SK-N-SH (cell line): Measurements from ENCODE around the gene TSPAN15. TPM values are rescaled to one million over a fixed set of nuclear protein-coding genes. Genes with fewer than 3 reads are reported as not detected.

ENCODE experiments used
- CTCF ChIA-PET: fragments of 300-600, 350-600 bp; formaldehyde crosslinking; extraction: SDS; loops from one replicate; lab custom pipeline; 2021; lab: Yijun Ruan, JAX
- POLR2A ChIA-PET: fragments of 350-600 bp; sonication (Branson Sonifier 250); formaldehyde crosslinking; extraction: SDS; loops from one replicate; lab custom pipeline; 2020; ENCODE audit warnings: antibody characterized with exemption, inconsistent platforms; lab: Yijun Ruan, JAX
- DNase-seq: peaks from one replicate; pipeline ENCODE4 v3.0.0; 2012
- H2AFZ ChIP-seq: fragments of 200-600 bp; sonication (generic); 2 replicates; pipeline ENCODE4 v1.8.1; 2016; ENCODE audit warnings: antibody characterized with exemption, mild to moderate bottlenecking, low read depth
- H3F3A ChIP-seq: fragments of 200-600 bp; sonication (generic); replicated peaks from 2 replicates; pipeline ENCODE3; 2016; ENCODE audit warnings: antibody characterized with exemption, mild to moderate bottlenecking; ENCODE audit not compliant: insufficient read depth
- H3K27ac ChIP-seq, 2 experiments: fragments of 200-500 bp in 1 of 2; fragments of 200-600 bp in 1 of 2; sonication (Bioruptor generic) in 1 of 2; sonication (generic), shearing (Covaris generic) in 1 of 2; 2 replicates each; pipeline versions ENCODE4 v1.5.1 to v1.6.1; 2014 to 2016; ENCODE audit warnings: low read depth in 2 of 2, inconsistent platforms in 1 of 2, low read length in 1 of 2, mild to moderate bottlenecking in 1 of 2, mixed read lengths in 1 of 2
- H3K27me3 ChIP-seq: fragments of 200-600 bp; sonication (generic), shearing (Covaris generic); 2 replicates; pipeline ENCODE4 v1.6.1; 2016; ENCODE audit warnings: mixed run types; ENCODE audit not compliant: insufficient read depth
- H3K36me3 ChIP-seq, 2 experiments: fragments of 200-500 bp in 1 of 2; fragments of 200-600 bp in 1 of 2; sonication (Bioruptor generic) in 1 of 2; sonication (generic) in 1 of 2; replicated peaks in 1 of 2; 2 replicates each; pipeline versions ENCODE3 to v1.5.1; 2014 to 2016; ENCODE audit warnings: low read length in 1 of 2, mild to moderate bottlenecking in 1 of 2; ENCODE audit not compliant: insufficient read depth in 2 of 2, control insufficient read depth in 1 of 2
- H3K4me1 ChIP-seq, 2 experiments: fragments of 200-500 bp in 1 of 2; fragments of 200-600 bp in 1 of 2; sonication (Bioruptor generic) in 1 of 2; sonication (generic), shearing (Covaris generic) in 1 of 2; 2 replicates each; pipeline versions ENCODE4 v1.5.1 to v1.6.1; 2014 to 2016; ENCODE audit warnings: low read depth in 1 of 2, low read length in 1 of 2, mixed run types in 1 of 2; ENCODE audit not compliant: insufficient read depth in 2 of 2, control insufficient read depth in 1 of 2
- H3K4me2 ChIP-seq: fragments of 200-600 bp; sonication (generic), shearing (Covaris generic); 2 replicates; pipeline ENCODE4 v1.6.1; 2017; ENCODE audit warnings: mixed run types
- H3K4me3 ChIP-seq, 2 experiments: fragments of 200-500 bp in 1 of 2; fragments of 200-600 bp in 1 of 2; sonication (Bioruptor generic) in 1 of 2; sonication (generic), shearing (Covaris generic) in 1 of 2; 2 replicates each; pipeline versions ENCODE4 v1.5.1 to v1.8.1; 2014 to 2016; ENCODE audit warnings: low read depth in 2 of 2, inconsistent platforms in 1 of 2, low read length in 1 of 2, mild to moderate bottlenecking in 1 of 2, mixed read lengths in 1 of 2, moderate library complexity in 1 of 2
- H3K79me2 ChIP-seq: fragments of 200-600 bp; sonication (generic); 2 replicates; pipeline ENCODE4 v1.8.1; 2017; ENCODE audit warnings: mild to moderate bottlenecking; ENCODE audit not compliant: insufficient read depth
- H3K9ac ChIP-seq: fragments of 200-600 bp; sonication (generic); 2 replicates; pipeline ENCODE4 v1.6.1; 2017; ENCODE audit warnings: mixed run types
- H3K9me2 ChIP-seq: fragments of 200-600 bp; sonication (generic); 2 replicates; pipeline ENCODE4 v1.6.1; 2017; ENCODE audit warnings: mixed run types
- H3K9me3 ChIP-seq: fragments of 200-600 bp; sonication (generic); 2 replicates; pipeline ENCODE4 v1.6.1; 2017; ENCODE audit warnings: mixed run types, mild to moderate bottlenecking, moderate library complexity
- H4K20me1 ChIP-seq: fragments of 200-600 bp; sonication (generic); 2 replicates; pipeline ENCODE4 v1.6.1; 2017; ENCODE audit warnings: mild to moderate bottlenecking, mixed run types; ENCODE audit not compliant: insufficient read depth
- ELF1 ChIP-seq: IDR thresholded peaks from 2 replicates; pipeline ENCODE4 v1.4.0; 2012
- FOSL2 ChIP-seq: IDR thresholded peaks from 2 replicates; pipeline ENCODE4 v1.4.0; 2012; ENCODE audit warnings: low read depth, mild to moderate bottlenecking, moderate library complexity, borderline replicate concordance
- FOXM1 ChIP-seq: IDR thresholded peaks from 2 replicates; pipeline ENCODE4 v1.4.0; 2012; ENCODE audit warnings: low read depth, mild to moderate bottlenecking
- GATA2 ChIP-seq: sonication (generic); formaldehyde crosslinking; IDR thresholded peaks from 2 replicates; pipeline ENCODE4 v1.5.0; 2020; ENCODE audit warnings: mild to moderate bottlenecking, missing genetic modification reagents
- MAX ChIP-seq: IDR thresholded peaks from 2 replicates; pipeline ENCODE4 v1.4.0; 2012; ENCODE audit warnings: low read depth
- MXI1 ChIP-seq: IDR thresholded peaks from 2 replicates; pipeline ENCODE4 v1.6.1; 2012; ENCODE audit warnings: mild to moderate bottlenecking, low read depth, low read length, improper control_type of control experiment
- NFIC ChIP-seq: IDR thresholded peaks from 2 replicates; pipeline ENCODE4 v1.4.0; 2012; ENCODE audit warnings: borderline replicate concordance
- NRF1 ChIP-seq: IDR thresholded peaks from 2 replicates; pipeline ENCODE4 v1.6.1; 2012; ENCODE audit warnings: low read depth, mild to moderate bottlenecking, low read length
- POLR2AphosphoS5 ChIP-seq: IDR thresholded peaks from 2 replicates; pipeline ENCODE4 v1.6.1; 2012; ENCODE audit warnings: low read depth, low read length
- RCOR1 ChIP-seq: fragments of 150-350 bp; IDR thresholded peaks from 2 replicates; pipeline ENCODE4 v1.6.1; 2017; ENCODE audit warnings: antibody characterized with exemption, low read length
- USF1 ChIP-seq: IDR thresholded peaks from 2 replicates; pipeline ENCODE4 v1.4.0; 2012; ENCODE audit warnings: low read depth, borderline replicate concordance
- ZBTB33 ChIP-seq: IDR thresholded peaks from 2 replicates; pipeline ENCODE4 v1.4.0; 2012; ENCODE audit warnings: low read depth, borderline replicate concordance
- WGBS: methylation state at CpG from one replicate; pipeline ENCODE4 v1.1.6; 2017; ENCODE audit warnings: low lambda C conversion rate; 5-methylcytosine and 5-hydroxymethylcytosine counted together
- polyA plus RNA-seq, 3 experiments: library from polyadenylated mRNA; depleted of rRNA; stranded (reverse); fragments of >200 nt; gene quantifications; 2 replicates each; pipeline ENCODE4 v1.2.3, GENCODE V29; 2012
- TF ChIP-seq, protein P1 (sequence below): IDR thresholded peaks from 2 replicates; pipeline ENCODE4 v1.6.1; 2012; ENCODE audit warnings: mild to moderate bottlenecking, low read depth, low read length, moderate library complexity
- TF ChIP-seq, protein P2 (sequence below): fragments of 150-350 bp; IDR thresholded peaks from 2 replicates; pipeline ENCODE4 v1.6.1; 2016; ENCODE audit warnings: mild to moderate bottlenecking, low read depth, low read length
- TF ChIP-seq, protein P3 (sequence below): fragments of 150-350 bp; IDR thresholded peaks from 2 replicates; pipeline ENCODE4 v1.6.1; 2017; ENCODE audit warnings: antibody characterized with exemption, low read length, low read depth, borderline replicate concordance

TSPAN15 gene
- polyA plus RNA-seq, 1 of the 3 experiments (the other 2 are of a cell fraction), result 8.5 TPM

DNA sequence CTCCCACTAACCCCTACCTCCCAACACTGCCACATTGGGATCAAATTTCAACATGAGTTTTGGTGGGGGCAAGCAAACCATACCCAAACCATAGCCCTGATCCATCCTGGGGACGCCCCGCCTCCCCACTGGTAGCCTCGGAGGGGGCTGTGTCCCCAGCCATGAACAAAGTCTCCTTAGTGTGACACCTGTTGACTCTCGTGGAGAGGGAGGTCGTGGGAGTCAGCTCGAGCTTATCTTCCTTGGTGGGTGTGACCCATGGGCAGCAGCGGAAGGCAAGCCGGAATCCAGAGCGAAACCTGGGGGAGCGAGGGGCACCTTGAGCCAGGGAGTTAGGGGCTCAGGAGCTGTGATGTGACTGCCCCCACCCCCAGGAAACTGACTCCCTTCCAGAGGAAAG lies 46.5 kb upstream of the TSPAN15 start:
- Histone ChIP-seq H3K4me3 (no peak overlapping the region), H3K27ac (no peak overlapping the region), H3K9me2 (no peaks in the 10 kb centered on the region), H3K4me1 (peaks cover 0 to 18% of the 10 kb centered on the region in 2 experiments; a peak in 2 of 4 replicates), H3K79me2 (no peaks in the 10 kb centered on the region), H3K27me3 (no peaks in the 10 kb centered on the region), H3K9me3 (no peaks in the 10 kb centered on the region), H3K9ac (no peak overlapping the region), H3F3A (peaks cover 10% of the 10 kb centered on the region), H4K20me1 (no peaks in the 10 kb centered on the region), H3K4me2 (no peak overlapping the region), H3K36me3 (peaks cover 10% of the 10 kb centered on the region in 2 experiments), H2AFZ (no peak overlapping the region)
- 89% methylated on average over 7 of the region's 10 CpGs for WGBS
- ChIA-PET POLR2A (interaction anchor here (0.5 kb wide), 1 partner anchor 56 kb away, joined by 4 read pairs; no protein-coding TSS in a partner anchor), CTCF (interaction anchor here (1.0 to 6.7 kb wide), 4 partner anchors 14 to 111 kb away, joined by 3 to 55 read pairs (median 16); no protein-coding TSS in a partner anchor)
- TF ChIP-seq RCOR1, result no peak
- no peak for TF ChIP-seq POLR2AphosphoS5
- TF ChIP-seq NFIC, result no peak
- TF ChIP-seq, protein P1, sequence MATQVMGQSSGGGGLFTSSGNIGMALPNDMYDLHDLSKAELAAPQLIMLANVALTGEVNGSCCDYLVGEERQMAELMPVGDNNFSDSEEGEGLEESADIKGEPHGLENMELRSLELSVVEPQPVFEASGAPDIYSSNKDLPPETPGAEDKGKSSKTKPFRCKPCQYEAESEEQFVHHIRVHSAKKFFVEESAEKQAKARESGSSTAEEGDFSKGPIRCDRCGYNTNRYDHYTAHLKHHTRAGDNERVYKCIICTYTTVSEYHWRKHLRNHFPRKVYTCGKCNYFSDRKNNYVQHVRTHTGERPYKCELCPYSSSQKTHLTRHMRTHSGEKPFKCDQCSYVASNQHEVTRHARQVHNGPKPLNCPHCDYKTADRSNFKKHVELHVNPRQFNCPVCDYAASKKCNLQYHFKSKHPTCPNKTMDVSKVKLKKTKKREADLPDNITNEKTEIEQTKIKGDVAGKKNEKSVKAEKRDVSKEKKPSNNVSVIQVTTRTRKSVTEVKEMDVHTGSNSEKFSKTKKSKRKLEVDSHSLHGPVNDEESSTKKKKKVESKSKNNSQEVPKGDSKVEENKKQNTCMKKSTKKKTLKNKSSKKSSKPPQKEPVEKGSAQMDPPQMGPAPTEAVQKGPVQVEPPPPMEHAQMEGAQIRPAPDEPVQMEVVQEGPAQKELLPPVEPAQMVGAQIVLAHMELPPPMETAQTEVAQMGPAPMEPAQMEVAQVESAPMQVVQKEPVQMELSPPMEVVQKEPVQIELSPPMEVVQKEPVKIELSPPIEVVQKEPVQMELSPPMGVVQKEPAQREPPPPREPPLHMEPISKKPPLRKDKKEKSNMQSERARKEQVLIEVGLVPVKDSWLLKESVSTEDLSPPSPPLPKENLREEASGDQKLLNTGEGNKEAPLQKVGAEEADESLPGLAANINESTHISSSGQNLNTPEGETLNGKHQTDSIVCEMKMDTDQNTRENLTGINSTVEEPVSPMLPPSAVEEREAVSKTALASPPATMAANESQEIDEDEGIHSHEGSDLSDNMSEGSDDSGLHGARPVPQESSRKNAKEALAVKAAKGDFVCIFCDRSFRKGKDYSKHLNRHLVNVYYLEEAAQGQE, result no peak
- TF ChIP-seq ELF1, result no peak
- TF ChIP-seq GATA2 (CRISPR knock-in tag), result no peak
- no peak for TF ChIP-seq NRF1
- TF ChIP-seq MAX, result no peak
- TF ChIP-seq, protein P2, sequence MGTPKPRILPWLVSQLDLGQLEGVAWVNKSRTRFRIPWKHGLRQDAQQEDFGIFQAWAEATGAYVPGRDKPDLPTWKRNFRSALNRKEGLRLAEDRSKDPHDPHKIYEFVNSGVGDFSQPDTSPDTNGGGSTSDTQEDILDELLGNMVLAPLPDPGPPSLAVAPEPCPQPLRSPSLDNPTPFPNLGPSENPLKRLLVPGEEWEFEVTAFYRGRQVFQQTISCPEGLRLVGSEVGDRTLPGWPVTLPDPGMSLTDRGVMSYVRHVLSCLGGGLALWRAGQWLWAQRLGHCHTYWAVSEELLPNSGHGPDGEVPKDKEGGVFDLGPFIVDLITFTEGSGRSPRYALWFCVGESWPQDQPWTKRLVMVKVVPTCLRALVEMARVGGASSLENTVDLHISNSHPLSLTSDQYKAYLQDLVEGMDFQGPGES, result no peak
- TF ChIP-seq FOXM1, result no peak
- TF ChIP-seq ZBTB33, result no peak
- TF ChIP-seq, protein P3, sequence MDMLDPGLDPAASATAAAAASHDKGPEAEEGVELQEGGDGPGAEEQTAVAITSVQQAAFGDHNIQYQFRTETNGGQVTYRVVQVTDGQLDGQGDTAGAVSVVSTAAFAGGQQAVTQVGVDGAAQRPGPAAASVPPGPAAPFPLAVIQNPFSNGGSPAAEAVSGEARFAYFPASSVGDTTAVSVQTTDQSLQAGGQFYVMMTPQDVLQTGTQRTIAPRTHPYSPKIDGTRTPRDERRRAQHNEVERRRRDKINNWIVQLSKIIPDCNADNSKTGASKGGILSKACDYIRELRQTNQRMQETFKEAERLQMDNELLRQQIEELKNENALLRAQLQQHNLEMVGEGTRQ, result no peak
- TF ChIP-seq USF1, result no peak
- TF ChIP-seq FOSL2, result no peak
- TF ChIP-seq MXI1, result no peak
- no peak for DNase-seq
